Cortex of kidney (tissue), 1 donor: ENCODE measurements around the gene ADAMTSL2.

Experiments
- DNase-seq: peaks from one replicate; lab custom pipeline; 2025; lab: John Stamatoyannopoulos, UW

The ADAMTSL2 gene

DNA sequence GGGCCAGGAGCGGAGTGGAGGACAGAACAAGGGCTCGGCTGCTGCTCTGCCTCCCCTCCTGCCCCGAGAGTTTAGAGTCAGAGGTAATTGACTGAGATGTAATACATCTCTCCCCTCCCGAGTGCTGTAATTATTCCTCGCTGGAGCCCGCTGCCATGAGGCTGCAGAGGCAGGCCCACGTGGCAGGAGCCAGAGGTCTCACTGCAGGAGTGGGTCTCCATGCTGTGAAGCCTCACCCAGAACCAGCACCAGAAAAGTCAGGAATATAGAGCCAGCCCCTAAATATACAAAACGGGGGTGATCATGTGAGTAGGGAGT, 72.2 kb downstream of the ADAMTSL2 start:
- DNase-seq, result no peak

- no peak for DNase-seq
These were observed 72.9 kb downstream of the ADAMTSL2 start for GRCh38 chr9:133607381-133607780.

GRCh38 chr9:133607976-133608375, 73.5 kb downstream of the ADAMTSL2 start:
- no peak for DNase-seq

GRCh38 chr9:133608382-133608781, 73.9 kb downstream of the ADAMTSL2 start:
- no peak for DNase-seq

DNA sequence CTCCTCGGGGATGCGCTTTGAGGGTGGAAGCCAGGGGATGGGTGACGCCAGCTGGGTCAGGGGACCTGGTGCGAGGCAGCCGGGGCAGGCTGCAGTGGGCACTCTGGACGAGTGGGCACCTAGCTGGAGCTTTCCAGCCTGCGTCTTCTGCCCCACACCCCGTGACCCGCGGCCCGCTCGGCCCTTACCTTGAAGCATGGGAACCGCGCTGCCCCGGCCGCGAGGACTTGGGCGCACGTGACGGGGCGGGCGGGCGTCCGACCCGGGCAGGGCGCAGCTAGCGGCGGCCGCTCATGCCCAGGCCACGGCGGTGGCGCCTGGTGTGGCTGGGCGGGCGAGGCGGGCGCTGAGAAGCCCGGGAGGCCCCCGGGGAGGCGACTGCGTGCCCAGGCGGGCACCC, 74.4 kb downstream of the ADAMTSL2 start:
- no peak for DNase-seq

DNA sequence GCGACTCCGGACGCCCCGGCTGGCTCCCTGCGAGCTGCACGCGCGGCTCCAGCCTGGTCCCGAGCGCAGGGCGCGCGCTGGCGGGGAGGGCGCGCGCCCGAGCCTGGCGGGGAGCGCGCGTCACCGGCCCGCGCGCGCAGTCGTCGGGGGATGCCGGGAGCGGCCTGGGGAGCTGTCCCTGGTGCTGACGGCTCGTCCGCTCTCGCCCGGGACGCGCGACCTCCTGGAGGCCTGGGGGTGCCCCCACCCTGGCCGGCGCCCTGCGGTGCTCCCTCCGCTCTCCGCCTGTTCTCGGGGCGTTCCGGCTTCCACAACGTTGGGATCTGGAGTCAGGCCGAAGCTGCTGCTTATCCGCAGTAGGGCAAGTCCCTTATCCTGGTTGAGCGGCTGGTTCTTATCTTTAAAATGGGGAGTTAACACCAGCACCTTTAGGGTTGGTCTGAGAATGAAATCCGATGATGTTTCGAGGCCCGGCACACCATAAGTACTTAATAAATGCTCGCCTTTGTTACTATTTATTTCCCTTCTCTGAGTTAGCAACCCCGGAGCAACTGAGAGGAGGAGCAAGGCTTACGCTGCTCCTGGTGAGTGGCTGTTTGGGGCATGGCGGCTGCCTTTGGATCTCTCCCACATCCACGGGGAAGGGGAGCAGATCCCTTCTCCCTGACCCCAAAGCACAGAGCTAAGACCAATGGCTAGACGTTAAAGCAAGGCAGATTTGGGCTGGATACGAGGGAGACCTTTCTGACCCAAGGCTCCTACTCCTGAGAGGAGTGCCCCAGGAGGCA, 75.0 kb downstream of the ADAMTSL2 start, which contains the start of gene FAM163B:
Gene FAM163B, minus strand, starts transcription at position 79 of the 788 bp plus-strand sequence. CDS start 29,166 bp downstream, outside the sequence.
- DNase-seq, result no peak

GRCh38 chr9:133610845-133611244, 76.3 kb downstream of the ADAMTSL2 start:
- DNase-seq, result no peak

DNA sequence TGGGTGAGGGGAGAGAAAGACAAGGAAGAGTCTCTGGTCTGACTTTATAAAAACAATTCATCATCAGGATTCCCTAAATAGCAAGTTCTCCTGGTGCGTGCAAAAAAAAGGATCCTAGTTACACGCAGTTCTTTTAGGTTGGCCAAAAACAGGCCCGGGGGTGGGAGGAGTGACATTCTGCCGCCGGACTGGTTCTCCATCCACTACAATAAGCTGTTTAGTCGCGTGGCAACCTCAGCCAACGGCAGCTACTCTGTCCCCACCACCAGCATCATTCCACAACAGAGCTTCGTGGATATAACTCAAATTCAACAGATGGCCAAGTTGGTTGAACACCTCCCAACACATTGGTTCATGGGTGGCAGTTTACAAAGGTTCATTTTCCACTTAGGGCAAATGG, 77.5 kb downstream of the ADAMTSL2 start:
- DNase-seq, result no peak

- DNase-seq, result no peak
These were observed 78.3 kb downstream of the ADAMTSL2 start for GRCh38 chr9:133612816-133613215.

DNA sequence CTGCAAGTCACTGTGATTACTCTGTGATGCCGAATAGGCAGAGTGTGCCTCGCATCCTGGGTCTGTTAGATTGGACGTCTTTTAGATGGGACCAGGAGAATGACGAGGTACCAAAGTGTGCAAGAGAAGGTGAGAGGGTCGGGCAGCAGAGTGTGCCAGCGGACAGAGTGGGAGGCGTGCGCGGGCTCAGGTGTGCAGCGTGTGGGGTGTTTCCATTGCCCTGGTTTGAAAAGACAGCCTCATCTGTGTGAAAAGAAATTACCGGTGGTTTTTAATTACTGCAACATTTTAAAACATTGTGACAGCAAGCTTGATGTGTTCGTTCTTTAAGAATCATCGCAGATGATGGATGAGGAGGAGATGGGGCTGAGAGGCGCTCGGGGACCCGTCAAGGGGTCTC, 78.9 kb downstream of the ADAMTSL2 start:
- DNase-seq, result no peak

DNA sequence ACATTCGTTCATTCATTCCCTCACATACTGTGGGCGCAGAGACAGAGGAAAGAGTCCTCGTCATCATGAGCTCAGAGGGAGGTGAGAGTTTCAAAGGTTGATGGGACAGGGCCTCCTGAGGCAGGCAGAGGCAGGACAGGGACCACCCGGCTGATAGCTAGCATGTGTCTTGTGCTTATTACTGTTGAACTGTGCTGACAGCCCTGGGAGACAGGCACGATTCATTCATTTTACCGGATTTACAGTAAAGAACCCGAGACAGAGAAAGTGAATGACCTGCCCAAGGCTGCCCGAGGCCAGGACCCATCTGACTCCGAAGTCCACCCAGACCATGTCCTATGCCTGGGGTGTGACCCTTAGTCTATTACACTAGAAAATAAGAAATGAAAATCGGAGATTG, 79.6 kb downstream of the ADAMTSL2 start:
- DNase-seq, result no peak

DNA sequence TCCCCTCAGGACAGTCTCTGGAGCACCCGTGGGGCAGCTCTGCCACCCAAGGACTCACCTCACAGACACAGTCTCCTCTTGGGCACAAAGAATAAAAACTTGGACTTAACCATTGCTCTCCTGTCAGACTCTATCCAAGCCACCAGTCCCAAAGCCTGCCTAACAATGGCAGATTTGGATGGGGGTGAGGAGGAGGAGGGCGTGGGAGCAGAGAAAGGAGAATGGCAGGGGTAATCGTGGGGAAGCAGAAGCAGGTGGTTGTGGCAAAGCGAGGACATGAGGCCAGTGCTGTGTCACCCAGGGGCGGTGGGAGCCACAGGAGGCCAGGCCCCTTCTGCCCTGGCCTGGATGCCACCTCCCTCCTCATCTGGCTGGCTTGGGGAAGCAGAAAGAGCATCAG, 80.2 kb downstream of the ADAMTSL2 start:
- DNase-seq, result no peak

- DNase-seq, result no peak
These were observed 80.7 kb downstream of the ADAMTSL2 start for GRCh38 chr9:133615186-133615585.

GRCh38 chr9:133615606-133616188, 81.2 kb downstream of the ADAMTSL2 start:
- DNase-seq, result no peak

DNA sequence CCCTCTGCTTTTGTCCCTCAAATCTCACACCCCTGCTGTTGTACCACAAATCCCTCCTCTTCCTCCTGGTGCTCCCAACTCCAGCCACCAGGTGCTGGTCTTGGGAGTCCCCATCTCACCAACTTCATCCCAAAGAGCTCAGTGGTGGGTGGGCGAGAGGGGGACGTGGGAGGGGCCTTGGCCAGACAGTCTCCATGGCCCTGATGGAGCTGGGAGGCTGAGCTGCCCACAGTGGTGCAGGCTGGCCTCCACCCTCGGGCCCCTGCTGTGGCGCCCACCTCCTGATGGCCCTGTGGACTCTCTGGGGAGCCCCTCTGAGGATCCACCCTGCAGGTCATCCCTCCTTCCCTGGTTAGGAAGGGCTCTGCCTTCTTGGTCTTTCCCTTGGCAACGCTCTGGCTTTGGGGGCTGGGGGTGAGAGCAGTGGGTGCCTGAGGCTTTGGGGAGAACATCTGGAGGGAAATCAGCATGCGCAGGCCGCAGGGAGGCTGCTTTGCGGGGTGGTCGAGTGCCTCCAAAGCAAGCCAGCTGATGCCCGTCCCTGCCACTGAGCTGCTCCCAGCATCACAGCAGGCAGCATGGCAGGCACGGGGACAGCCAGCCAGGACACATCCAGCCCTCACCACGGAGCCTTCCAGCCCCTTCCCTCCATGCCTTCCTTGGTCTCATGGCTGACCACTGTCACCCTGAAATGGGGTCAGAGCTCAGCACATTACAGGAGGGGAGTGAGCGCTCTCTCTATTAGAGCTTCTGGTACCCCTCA, 82.3 kb downstream of the ADAMTSL2 start:
- no peak for DNase-seq

GRCh38 chr9:133618726-133619125, 84.2 kb downstream of the ADAMTSL2 start:
- DNase-seq, result no peak

DNA sequence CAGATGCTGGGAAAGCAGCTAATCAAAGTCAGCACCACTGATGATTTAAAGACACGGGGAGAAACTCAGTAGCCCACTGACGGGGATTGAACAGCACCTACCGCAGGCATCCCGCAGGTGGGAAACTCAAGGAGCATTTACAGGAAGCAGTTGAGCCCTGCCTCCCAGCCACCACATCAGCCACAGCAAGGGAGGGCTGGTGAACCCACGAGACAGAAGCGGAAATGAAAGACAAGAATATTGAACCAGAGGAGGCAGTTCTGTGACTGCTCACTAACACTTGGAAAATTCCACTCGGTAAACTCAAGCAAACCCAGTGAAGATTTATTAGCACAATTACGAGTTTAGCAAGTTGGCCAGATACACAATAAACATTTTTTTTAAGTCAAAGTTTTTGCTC, 85.3 kb downstream of the ADAMTSL2 start:
- no peak for DNase-seq

- no peak for DNase-seq
These were observed 87.3 kb downstream of the ADAMTSL2 start for GRCh38 chr9:133621725-133622267.

GRCh38 chr9:133622555-133622954, 88.1 kb downstream of the ADAMTSL2 start:
- DNase-seq, result no peak
